ENCODE data around the gene ALPK1.

The ALPK1 gene

GRCh38 chr4:112316360-112316759, 19.2 kb downstream of the ALPK1 start:
- no peak for TF ChIP-seq CTCF (IDR thresholded peaks at IDR 0.05; ENCODE audit: insufficient read depth, low read depth, low read length, missing control alignments)
- H3K4me3 ChIP-seq (ENCODE audit: low read length), result no peak overlapping the region
- DNase-seq (ENCODE audit: low read depth), result no peak

- TF ChIP-seq CTCF (IDR thresholded peaks at IDR 0.05; ENCODE audit: insufficient read depth, low read depth, low read length, missing control alignments), result no peak
- no peak overlapping the region for H3K4me3 ChIP-seq (ENCODE audit: low read length)
- no peak for DNase-seq (ENCODE audit: low read depth)
Observed at GRCh38 chr4:112318239-112319142, 21.3 kb downstream of the ALPK1 start.

- TF ChIP-seq CTCF (IDR thresholded peaks at IDR 0.05; ENCODE audit: insufficient read depth, low read depth, low read length, missing control alignments), result peak; percentile 88
- no peak overlapping the region for H3K4me3 ChIP-seq (ENCODE audit: low read length)
- peak; percentile 66 for DNase-seq (ENCODE audit: low read depth)
Observed at GRCh38 chr4:112321776-112322684, 24.9 kb downstream of the ALPK1 start.

GRCh38 chr4:112322866-112323265, 25.7 kb downstream of the ALPK1 start:
- TF ChIP-seq CTCF (IDR thresholded peaks at IDR 0.05; ENCODE audit: insufficient read depth, low read depth, low read length, missing control alignments), result no peak
- DNase-seq (ENCODE audit: low read depth), result no peak
- no peak overlapping the region for H3K4me3 ChIP-seq (ENCODE audit: low read length)

GRCh38 chr4:112325530-112325929, 28.4 kb downstream of the ALPK1 start:
- H3K4me3 ChIP-seq (ENCODE audit: low read length), result no peak overlapping the region
- no peak for TF ChIP-seq CTCF (IDR thresholded peaks at IDR 0.05; ENCODE audit: insufficient read depth, low read depth, low read length, missing control alignments)
- DNase-seq (ENCODE audit: low read depth), result no peak

GRCh38 chr4:112327965-112328733, 31.0 kb downstream of the ALPK1 start:
- DNase-seq (ENCODE audit: low read depth), result peak; percentile 67

More at GRCh38 chr4:112327965-112328733, 31.0 kb downstream of the ALPK1 start:
- H3K4me3 ChIP-seq (ENCODE audit: low read length), result no peak overlapping the region
- peak; percentile 50 for TF ChIP-seq CTCF (IDR thresholded peaks at IDR 0.05; ENCODE audit: insufficient read depth, low read depth, low read length, missing control alignments)
